ENCODE data around the gene ANGEL1.
A peak's percentile ranks its signal among the peaks of the same experiment; 100 is the strongest.

ANGEL1 gene

DNA sequence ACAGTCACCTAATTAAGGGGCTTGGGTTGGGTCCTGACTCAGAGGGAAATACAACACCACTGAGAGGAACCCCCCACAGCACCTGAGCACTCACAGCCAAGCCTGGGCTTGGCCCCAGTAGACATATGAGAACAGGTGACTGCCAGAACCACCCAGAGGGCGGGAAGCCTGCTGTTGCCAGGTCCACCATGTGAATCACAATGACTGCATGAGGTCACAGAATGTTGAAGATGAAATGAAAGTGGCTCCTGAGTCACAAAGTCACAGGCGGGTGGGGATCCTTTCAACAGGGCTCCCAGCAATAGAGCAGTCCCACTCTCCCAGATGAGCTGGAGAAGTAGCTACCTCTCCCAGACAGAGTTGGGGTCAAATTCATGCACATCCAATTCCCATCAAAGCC, 13.4 kb upstream of the ANGEL1 start, which contains the start of gene LRRC74A:
LRRC74A (plus strand) TSS at position 287 of the 400 bp plus-strand sequence. CDS start 290 bp downstream, outside the sequence.
- in situ Hi-C loops (cut with MboI; ENCODE audit: low pct_unique_long_range_greater_than_20kb, low sequenced_read_pairs, unreplicated experiment) = no loop called here
- TF ChIP-seq, protein P1, sequence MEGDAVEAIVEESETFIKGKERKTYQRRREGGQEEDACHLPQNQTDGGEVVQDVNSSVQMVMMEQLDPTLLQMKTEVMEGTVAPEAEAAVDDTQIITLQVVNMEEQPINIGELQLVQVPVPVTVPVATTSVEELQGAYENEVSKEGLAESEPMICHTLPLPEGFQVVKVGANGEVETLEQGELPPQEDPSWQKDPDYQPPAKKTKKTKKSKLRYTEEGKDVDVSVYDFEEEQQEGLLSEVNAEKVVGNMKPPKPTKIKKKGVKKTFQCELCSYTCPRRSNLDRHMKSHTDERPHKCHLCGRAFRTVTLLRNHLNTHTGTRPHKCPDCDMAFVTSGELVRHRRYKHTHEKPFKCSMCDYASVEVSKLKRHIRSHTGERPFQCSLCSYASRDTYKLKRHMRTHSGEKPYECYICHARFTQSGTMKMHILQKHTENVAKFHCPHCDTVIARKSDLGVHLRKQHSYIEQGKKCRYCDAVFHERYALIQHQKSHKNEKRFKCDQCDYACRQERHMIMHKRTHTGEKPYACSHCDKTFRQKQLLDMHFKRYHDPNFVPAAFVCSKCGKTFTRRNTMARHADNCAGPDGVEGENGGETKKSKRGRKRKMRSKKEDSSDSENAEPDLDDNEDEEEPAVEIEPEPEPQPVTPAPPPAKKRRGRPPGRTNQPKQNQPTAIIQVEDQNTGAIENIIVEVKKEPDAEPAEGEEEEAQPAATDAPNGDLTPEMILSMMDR (IDR thresholded peaks at IDR 0.05; ENCODE audit: extremely low read depth, insufficient read depth, missing control alignments) = no peak
- no peak for DNase-seq (ENCODE audit: low spot score)

DNA sequence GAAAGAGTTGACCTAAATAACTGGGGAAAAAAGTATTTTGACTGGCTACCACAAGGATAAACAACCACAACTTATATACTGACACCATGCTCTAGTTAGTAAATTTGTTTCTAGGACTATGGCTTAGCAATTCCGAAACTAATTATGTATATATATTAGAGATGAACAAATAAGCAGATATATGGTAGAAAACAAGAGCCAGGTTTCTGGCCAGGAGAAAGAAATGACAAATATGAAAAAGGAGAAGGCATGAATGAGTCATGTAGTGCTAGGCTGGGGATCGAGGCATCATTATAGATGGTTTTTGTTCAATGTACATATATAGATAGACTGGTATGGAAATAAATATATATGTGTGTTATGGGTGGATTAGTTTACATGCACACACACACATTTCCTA, 8.0 kb upstream of the ANGEL1 start:
- in situ Hi-C loops (cut with MboI; ENCODE audit: low pct_unique_long_range_greater_than_20kb, low sequenced_read_pairs, unreplicated experiment) = no loop called here
- TF ChIP-seq, protein P1 (IDR thresholded peaks at IDR 0.05; ENCODE audit: extremely low read depth, insufficient read depth, missing control alignments) = no peak
- peak; percentile 39 for DNase-seq (ENCODE audit: low spot score)

DNA sequence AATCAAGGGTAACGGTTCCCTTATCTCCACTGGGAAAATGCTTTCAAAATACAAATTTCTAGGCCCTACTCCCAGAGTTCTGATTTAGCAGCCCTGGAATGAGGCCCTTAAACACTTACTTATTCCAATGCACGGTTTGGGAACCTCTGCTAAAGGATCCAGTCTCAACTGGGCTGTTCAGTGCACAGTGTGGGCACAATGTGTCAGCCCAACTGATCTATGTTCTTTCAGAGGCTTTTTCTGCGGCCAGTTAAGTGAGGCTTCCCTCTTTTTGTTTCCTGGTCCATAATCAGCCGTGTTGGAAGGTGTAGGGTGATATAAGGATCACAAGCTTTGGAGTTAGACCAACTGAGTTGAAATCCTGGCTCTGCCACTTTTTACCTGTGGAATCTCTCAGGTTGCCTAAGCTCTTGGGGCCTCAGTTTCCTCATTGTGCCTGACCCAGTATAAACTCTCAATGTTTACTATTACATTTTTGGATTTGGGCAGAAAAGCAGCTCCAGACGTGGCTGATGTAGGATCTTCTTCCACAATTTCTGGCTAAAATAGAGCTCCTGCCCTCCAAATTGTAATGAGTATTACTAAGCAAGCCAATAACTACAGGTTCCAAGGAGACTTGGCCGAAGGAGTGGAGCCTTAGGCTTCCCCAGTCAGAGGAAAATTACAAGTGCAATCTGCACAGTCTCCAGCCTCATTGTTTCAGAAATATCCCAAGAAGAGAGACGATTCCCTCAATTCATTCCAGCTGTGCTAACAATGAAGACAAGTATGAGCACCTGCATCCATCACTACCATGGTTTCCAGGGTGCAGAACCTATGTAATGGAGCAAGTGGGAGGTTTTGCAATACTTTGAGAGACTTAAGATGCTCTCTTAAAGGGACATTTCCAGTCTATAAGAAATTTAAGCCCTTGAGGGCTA, 2.3 kb upstream of the ANGEL1 start:
- in situ Hi-C loops (cut with MboI; ENCODE audit: low pct_unique_long_range_greater_than_20kb, low sequenced_read_pairs, unreplicated experiment) = no loop called here
- no peak for DNase-seq (ENCODE audit: low spot score)
- TF ChIP-seq, protein P1 (IDR thresholded peaks at IDR 0.05; ENCODE audit: extremely low read depth, insufficient read depth, missing control alignments) = no peak

DNA sequence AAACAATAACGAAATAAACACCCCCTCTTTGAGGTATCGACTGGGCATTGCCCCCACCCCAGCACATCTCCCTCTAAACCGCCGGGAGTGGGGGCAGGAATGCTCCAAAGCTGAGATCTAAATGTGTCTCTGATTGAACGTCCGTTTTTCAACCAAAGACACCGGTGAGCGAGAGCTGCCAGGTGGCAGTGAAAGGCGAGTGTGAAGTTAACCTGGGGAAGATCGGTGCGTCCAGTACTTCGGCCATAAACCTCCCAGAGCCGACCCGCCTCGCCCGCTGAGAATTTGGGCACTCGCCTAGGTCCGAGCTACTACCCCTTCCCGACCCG, 625 bp downstream of the ANGEL1 start:
- in situ Hi-C loops (cut with MboI; ENCODE audit: low pct_unique_long_range_greater_than_20kb, low sequenced_read_pairs, unreplicated experiment) = no loop called here
- peak; percentile 48 for DNase-seq (ENCODE audit: low spot score)
- TF ChIP-seq, protein P1 (IDR thresholded peaks at IDR 0.05; ENCODE audit: extremely low read depth, insufficient read depth, missing control alignments) = no peak

DNA sequence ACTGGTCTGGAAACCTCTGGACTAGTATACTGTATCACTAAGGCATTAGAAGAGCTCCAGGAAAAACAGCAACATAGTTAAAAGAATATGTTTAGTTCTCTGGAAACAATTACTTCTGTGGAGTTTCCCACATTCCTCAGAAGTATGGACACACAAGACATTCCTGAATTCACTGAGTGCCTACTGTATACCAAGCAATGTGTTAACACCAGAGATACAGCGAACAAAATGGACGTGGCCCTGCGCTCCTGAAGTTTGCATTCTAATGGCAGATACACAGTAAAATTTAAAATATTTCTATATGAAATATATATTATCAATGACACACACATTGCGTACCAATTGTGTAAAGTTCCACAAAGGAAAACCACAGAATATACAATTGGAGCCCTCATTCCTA, 1.1 kb downstream of the ANGEL1 start:
- TF ChIP-seq, protein P1 (IDR thresholded peaks at IDR 0.05; ENCODE audit: extremely low read depth, insufficient read depth, missing control alignments) = no peak
- DNase-seq (ENCODE audit: low spot score) = no peak
- in situ Hi-C loops (cut with MboI; ENCODE audit: low pct_unique_long_range_greater_than_20kb, low sequenced_read_pairs, unreplicated experiment) = no loop called here

DNA sequence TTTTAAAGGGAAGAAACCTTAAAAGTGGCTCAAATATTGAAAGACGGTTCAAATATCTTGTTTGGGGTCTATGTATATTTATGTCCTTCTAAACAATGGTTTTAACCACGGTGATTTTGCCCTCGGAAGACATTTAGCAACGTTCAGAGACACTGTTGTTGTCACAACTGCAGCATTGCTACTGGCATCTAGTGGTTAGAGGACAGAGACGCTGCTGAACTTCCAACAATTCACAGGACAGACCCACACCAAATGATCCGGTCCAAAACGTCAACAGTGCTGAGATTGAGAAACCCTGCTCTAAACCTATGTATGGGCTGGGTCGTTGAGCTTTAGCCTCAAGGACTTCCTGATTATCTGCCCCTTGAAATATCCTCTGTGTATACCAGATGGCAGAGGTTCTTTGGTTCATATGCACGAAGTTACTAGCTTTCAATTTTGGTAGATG, 1.7 kb downstream of the ANGEL1 start:
- in situ Hi-C loops (cut with MboI; ENCODE audit: low pct_unique_long_range_greater_than_20kb, low sequenced_read_pairs, unreplicated experiment) = no loop called here
- DNase-seq (ENCODE audit: low spot score) = peak; percentile 40
- TF ChIP-seq, protein P1 (IDR thresholded peaks at IDR 0.05; ENCODE audit: extremely low read depth, insufficient read depth, missing control alignments) = peak; percentile 59
